ENCODE measurements around the gene SACM1L.

The SACM1L gene

DNA sequence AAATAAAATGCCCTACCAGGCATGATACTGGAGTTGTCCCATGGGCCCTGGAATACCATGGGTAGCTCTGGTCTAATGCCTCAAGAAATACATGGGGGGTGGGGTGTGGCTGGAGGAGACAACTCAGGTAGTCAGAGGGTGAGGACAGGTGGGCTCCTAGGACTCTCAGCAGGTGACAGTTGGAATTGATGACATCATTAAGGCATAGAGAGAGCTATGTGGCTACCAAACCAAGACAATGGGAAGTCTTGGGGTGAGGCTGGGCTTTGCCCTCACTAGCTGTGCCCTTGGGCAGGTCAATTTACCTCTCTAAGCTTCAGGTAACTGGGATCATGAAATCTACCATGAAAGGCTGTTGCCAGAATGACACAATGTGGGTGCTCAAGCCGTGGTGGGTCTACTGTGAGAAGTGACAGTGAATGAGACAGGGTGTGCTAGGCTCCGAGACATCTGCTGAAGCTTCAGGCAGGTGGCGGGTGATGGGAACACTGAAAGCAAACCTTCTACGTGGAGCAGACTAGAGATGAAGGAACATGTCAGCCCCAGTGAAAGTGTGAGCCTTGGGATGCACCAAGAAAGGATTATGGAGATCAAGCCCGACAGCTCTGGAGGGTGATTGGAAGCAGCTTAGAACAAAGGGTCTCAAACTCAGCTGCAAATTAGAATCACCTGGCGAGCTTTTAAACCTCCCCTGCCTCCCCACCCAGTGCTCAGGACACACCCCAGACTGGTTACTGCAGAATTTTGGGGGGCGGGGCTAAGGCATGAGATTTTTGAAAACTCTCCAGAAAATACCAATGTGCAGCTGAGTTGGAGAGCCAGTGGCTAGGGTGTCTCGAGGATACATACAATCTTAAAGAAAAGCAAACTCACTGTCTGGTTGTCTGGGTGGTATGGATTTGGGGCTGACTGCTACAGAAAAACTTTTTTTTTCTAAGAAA lies 85.7 kb downstream of the SACM1L start:
- no peaks in the 10 kb centered on the region for H3K36me3 Mint-ChIP-seq (ENCODE audit: low read depth)
- peaks cover 16% of the 10 kb centered on the region for H3K4me1 Mint-ChIP-seq (ENCODE audit: low read depth)
- H3K27ac Mint-ChIP-seq = no peak overlapping the region
- no peak overlapping the region for H3K4me3 Mint-ChIP-seq
- H3K27me3 Mint-ChIP-seq = peaks cover 9% of the 10 kb centered on the region
- H3K9me3 Mint-ChIP-seq = no peaks in the 10 kb centered on the region

DNA sequence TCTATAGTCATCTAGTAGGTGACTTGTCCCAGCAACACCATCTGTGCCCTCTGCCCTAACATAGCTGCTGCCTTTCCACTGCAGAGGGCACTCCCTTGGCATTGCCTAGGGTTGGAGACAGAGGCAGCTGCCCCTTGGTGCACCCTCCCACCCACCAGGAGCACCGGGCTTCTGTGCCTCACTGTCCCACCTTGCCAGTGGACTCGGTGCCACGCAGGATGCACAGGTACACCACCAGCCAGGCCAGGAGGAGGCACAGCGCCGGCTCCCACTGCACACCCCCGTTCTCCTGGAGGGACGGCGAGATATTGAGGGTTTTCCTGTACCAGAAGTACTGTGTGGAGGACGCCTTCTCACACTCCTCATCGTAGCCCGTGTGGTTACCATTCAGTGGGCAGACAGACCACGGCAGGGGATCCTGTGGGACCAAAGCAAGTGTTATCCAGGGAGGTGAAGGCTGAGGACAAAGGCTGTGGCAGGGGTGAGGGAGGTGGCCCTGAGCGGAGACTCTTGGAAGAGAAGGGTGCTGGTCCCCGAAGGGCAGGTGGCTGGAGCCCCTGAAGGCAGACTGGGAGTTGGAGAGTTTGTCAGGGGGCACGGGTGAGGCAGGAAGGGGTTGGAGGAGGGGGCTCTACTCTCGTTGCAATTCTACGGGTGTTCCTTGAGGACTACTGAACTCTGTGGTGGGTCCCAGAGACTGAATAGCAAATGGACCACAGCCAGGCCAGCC lies 86.5 kb downstream of the SACM1L start:
- Mint-ChIP-seq H3K36me3 (ENCODE audit: low read depth) (no peaks in the 10 kb centered on the region), H3K27me3 (peaks cover 9% of the 10 kb centered on the region), H3K4me1 (ENCODE audit: low read depth) (peaks cover 16% of the 10 kb centered on the region), H3K4me3 (no peak overlapping the region), H3K27ac (no peak overlapping the region), H3K9me3 (no peaks in the 10 kb centered on the region)

DNA sequence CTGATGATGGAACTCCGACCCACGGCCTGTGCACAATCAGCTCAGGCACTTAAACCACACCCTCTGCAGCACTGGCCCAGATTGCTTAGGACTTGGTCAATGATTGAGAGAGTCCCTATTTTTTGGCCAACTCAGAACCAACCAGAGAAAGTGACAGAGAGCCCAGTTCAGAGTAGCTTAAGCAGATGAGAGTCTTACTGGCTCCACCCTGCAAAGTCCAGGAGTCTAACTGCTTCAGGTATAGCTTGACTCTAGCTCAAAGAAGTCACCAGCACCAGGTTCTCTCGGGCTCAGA lies 87.1 kb downstream of the SACM1L start:
- H3K36me3 Mint-ChIP-seq (ENCODE audit: low read depth) = no peaks in the 10 kb centered on the region
- H3K4me3 Mint-ChIP-seq = no peak overlapping the region
- no peak overlapping the region for H3K27ac Mint-ChIP-seq
- peaks cover 6% of the 10 kb centered on the region for H3K27me3 Mint-ChIP-seq
- peaks cover 16% of the 10 kb centered on the region for H3K4me1 Mint-ChIP-seq (ENCODE audit: low read depth)
- H3K9me3 Mint-ChIP-seq = no peaks in the 10 kb centered on the region

DNA sequence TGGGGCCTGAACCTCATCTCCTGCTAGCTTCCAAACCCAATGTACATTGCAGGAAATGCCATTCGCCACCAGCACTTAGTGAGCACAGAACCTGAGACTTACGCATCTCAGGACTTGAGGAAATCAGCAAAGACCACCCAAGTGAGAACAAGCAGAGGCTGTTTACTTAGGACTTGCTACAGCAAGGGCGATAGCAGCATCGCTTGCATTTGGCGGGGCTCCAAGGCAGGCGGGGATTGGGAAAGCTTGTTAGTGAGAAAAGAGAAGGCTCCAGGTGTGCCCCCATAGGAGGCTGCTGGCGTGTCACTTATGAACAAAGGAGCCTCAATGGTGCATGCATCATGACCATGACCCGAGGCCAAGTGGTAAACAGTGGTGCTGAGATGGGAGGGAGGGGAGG lies 87.4 kb downstream of the SACM1L start:
- no peak overlapping the region for H3K4me3 Mint-ChIP-seq
- peaks cover 5% of the 10 kb centered on the region for H3K27me3 Mint-ChIP-seq
- no peak overlapping the region for H3K27ac Mint-ChIP-seq
- H3K4me1 Mint-ChIP-seq (ENCODE audit: low read depth) = peaks cover 15% of the 10 kb centered on the region
- no peaks in the 10 kb centered on the region for H3K9me3 Mint-ChIP-seq
- no peaks in the 10 kb centered on the region for H3K36me3 Mint-ChIP-seq (ENCODE audit: low read depth)

DNA sequence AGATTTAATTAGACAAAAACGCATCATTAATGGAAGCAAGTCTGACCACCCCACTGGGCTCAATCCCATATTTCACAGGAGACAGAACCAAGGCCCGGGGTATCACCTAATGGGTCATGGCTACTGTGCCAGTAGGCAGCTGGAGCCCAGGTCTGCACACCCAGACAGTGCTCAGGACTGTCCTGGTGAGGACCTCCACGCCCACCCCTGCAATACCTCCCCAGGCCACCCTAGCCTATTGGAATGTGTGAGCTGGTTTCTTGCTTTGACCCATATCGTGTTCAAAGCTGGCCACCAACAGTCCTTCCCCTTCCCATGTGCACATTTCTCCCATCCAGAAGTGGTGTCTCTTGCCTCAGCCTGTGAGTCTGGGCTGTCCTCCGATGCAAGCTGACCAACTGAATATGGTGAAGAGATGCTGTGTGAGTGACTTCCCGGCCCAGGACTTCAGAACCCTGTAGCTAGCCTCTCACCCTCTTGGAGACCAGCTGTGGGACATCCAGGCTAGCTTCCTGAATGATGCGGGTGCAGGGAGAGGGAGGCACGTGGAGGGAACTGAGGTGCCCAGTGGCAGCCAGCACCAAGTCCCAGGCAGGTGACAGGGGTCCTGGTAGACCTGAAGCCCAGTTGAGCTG lies 88.0 kb downstream of the SACM1L start:
- Mint-ChIP-seq H3K27ac (no peak overlapping the region), H3K4me1 (ENCODE audit: low read depth) (peaks cover 10% of the 10 kb centered on the region), H3K36me3 (ENCODE audit: low read depth) (no peaks in the 10 kb centered on the region), H3K4me3 (no peak overlapping the region), H3K27me3 (peaks cover 5% of the 10 kb centered on the region), H3K9me3 (no peaks in the 10 kb centered on the region)

DNA sequence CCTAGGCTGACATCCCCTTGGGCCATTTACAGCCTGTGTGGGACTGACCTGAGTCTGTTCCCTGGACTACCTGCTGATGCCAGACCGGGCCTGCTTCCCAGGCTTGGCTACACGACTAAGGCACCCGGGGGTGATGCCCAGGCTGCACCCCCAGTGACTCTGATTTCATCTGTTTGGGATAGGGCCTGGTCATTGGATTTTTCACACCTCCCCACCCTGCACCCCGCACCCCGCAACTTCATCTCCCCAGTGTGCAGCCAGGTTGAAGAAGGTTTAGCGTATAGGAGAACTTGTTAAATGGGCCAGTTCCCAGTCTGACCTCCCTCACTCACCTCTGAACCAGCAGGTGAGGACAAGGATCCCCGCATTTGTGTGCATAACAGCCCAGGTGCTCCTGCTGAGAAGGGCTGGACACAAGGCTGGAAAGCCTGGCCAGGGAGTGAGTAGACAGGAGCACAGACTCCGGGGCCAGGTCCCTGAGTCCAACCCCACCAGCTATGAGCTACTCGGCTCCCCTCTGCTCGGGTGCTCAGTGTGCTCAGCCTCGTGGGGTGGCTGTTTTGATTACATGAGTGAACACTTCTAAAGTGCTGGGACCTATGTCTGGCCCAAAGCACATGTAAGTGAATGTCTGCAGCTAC lies 88.7 kb downstream of the SACM1L start:
- Mint-ChIP-seq H3K36me3 (ENCODE audit: low read depth) (no peaks in the 10 kb centered on the region), H3K27me3 (peaks cover 5% of the 10 kb centered on the region), H3K27ac (no peak overlapping the region), H3K4me1 (ENCODE audit: low read depth) (peaks cover 4% of the 10 kb centered on the region), H3K9me3 (no peaks in the 10 kb centered on the region), H3K4me3 (no peak overlapping the region)

DNA sequence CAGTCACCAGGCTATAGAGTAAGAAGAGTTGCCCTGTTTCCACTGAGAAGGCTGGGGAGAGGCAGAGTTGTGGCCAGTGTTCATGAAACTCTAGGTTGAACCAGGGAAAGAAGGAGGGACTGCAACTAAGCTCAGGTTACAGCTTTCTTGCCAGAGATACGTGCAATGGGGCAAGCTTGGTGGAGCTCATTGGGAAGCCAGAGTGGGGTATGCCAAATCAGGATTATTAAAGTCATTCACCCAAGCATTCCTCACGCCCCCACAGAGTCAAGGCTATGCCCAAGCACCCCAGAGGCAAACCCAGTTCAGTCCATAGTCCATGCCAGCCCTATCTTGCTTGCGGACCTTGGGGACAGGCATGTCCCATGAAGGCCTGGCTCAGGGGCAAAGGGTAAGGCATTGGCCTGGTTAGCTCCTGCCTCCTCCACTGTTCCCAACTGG lies 89.6 kb downstream of the SACM1L start:
- Mint-ChIP-seq H3K4me1 (ENCODE audit: low read depth) (no peaks in the 10 kb centered on the region), H3K36me3 (ENCODE audit: low read depth) (no peaks in the 10 kb centered on the region), H3K9me3 (no peaks in the 10 kb centered on the region)

DNA sequence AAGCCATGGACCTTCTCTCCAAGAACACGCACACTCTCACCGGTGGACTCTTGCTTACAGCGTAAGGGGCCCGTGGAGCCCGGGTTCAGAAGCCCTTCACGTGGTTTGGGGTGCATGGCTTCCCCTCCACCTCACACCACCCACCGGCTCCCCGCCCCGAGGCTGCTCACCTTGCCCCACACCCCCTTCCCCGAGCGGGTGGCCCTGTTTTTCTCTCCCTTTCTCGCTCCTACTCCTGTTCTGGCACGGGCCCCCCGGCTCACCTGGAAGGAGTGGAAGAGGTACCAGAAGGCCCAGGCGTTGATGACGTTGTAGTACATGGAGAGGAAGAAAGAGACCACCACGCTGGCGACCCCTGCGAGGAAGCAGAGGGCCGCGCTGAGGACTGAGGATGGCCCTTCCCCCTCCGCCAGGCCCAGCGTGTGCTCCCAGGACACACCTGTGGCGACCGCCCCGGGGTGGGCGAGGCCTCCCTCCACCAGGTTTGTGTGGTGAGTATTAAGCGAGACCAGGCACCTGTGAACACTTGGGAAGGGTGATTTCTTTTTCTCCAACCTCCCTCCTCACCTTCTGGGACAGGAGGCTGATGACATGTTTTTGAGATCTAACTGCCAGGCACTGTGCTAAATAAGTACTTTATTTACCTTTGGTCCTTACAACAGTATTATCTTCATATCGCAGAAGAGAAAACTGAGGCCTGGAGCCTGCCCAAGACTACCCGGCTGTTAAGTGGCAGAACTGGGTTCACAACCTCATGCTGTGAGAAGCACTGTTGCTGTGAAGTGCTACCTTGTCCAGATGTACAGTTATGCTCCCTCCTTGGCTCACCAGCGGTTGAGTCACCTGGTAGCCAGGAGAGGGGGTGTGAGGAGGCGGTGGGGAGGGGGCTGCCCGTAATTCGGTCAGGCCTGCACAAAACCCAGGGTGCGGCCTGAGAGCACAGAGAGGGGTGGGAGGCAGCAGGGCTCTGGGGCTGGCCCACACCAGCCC lies 90.8 kb downstream of the SACM1L start:
- Mint-ChIP-seq H3K4me1 (ENCODE audit: low read depth) (no peaks in the 10 kb centered on the region), H3K9me3 (no peaks in the 10 kb centered on the region), H3K4me3 (no peak overlapping the region), H3K36me3 (ENCODE audit: low read depth) (no peaks in the 10 kb centered on the region), H3K27me3 (peaks cover under 1% of the 10 kb centered on the region), H3K27ac (no peak overlapping the region)

More for the DNA sequence above, 89.6 kb downstream of the SACM1L start:
- H3K27ac Mint-ChIP-seq = no peak overlapping the region
- no peak overlapping the region for H3K4me3 Mint-ChIP-seq
- peaks cover 5% of the 10 kb centered on the region for H3K27me3 Mint-ChIP-seq

DNA sequence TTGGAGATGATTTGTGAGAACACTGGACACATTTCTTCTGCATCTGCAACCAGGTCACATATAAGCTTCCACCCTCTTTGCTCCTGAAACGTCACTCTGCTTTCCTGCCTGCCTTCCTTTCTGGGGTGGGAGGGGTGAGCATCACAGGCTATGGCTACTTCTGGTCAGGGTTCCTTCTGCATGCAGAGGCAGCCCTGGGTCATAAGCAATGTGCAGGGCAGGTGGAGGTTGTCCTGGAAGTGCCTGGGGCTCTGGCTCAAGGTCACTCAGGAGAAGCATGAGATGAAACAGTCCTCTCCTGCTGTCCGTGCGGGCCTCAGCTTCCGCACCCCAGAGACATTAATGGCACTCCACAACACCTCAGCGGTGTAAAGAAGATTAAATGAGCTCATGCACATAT lies 92.1 kb downstream of the SACM1L start:
- no peaks in the 10 kb centered on the region for H3K4me1 Mint-ChIP-seq (ENCODE audit: low read depth)

DNA sequence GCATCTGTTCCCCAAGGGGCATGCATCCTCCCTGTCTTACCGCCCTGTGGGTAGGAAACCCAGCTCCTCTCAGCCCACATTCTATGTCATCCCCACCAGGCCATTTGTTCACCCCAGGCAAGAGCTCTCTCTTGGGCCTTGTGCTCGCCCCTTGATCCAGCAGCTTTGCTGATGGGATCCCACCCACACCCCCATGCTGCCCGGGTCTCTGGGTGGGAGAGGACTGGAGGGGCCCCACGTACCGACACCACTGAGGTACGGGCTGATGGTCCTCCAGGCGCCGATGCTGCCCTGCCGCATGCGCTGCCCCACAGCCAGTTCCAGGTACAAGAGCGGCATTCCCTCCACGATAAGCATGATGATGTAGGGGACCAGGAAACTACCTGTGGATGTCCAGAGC lies 92.6 kb downstream of the SACM1L start:
- no peaks in the 10 kb centered on the region for H3K36me3 Mint-ChIP-seq (ENCODE audit: low read depth)
- no peaks in the 10 kb centered on the region for H3K27me3 Mint-ChIP-seq
- H3K27ac Mint-ChIP-seq = no peak overlapping the region
- no peak overlapping the region for H3K4me3 Mint-ChIP-seq
- no peaks in the 10 kb centered on the region for H3K4me1 Mint-ChIP-seq (ENCODE audit: low read depth)
- H3K9me3 Mint-ChIP-seq = no peaks in the 10 kb centered on the region

More for the DNA sequence above, 92.1 kb downstream of the SACM1L start:
- Mint-ChIP-seq H3K4me3 (no peak overlapping the region), H3K27me3 (no peaks in the 10 kb centered on the region), H3K9me3 (no peaks in the 10 kb centered on the region), H3K36me3 (ENCODE audit: low read depth) (no peaks in the 10 kb centered on the region), H3K27ac (no peak overlapping the region)

DNA sequence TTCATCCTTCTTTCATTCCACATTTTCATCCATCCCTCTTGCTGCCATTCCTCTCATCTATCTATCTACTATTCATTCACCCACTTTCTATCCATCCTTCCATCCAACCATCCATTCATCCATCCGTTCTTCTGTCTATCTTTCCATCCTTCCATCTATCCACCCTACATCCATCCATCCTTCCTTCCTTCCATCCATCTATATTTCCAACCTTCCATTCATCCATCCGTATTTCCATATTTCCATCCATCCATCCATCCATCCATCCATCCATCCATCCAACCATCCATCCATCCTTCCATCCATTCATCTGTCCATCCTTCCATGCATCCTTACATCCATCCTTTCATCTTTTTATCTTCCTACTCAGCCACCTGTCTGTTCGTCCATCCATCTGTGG lies 93.2 kb downstream of the SACM1L start:
- Mint-ChIP-seq H3K9me3 (no peaks in the 10 kb centered on the region), H3K4me1 (ENCODE audit: low read depth) (no peaks in the 10 kb centered on the region), H3K4me3 (no peak overlapping the region), H3K36me3 (ENCODE audit: low read depth) (no peaks in the 10 kb centered on the region), H3K27me3 (peaks cover 3% of the 10 kb centered on the region), H3K27ac (no peak overlapping the region)

DNA sequence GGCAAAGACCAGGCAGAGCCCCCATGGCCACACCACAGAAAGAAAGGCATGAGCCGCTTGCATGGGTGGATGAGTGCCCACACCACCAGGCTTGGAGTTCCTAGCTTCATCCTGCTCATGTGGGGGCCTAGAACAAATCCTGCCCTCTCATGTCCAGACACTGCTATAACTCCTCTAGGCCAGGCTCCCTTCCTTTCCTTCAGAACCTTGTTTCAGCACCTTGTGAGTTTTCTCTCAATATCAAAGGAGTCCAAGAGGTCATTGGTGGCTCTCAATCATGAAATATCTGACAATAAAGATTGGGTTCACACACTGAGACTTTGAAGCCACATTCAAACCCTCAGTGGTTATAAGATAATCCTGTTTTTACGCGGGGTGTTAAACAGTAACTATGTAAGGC lies 94.5 kb downstream of the SACM1L start:
- H3K9me3 Mint-ChIP-seq = peaks cover under 1% of the 10 kb centered on the region
- no peak overlapping the region for H3K27ac Mint-ChIP-seq
- peaks cover 4% of the 10 kb centered on the region for H3K27me3 Mint-ChIP-seq
- no peak overlapping the region for H3K4me3 Mint-ChIP-seq
- H3K36me3 Mint-ChIP-seq (ENCODE audit: low read depth) = no peaks in the 10 kb centered on the region
- no peaks in the 10 kb centered on the region for H3K4me1 Mint-ChIP-seq (ENCODE audit: low read depth)

DNA sequence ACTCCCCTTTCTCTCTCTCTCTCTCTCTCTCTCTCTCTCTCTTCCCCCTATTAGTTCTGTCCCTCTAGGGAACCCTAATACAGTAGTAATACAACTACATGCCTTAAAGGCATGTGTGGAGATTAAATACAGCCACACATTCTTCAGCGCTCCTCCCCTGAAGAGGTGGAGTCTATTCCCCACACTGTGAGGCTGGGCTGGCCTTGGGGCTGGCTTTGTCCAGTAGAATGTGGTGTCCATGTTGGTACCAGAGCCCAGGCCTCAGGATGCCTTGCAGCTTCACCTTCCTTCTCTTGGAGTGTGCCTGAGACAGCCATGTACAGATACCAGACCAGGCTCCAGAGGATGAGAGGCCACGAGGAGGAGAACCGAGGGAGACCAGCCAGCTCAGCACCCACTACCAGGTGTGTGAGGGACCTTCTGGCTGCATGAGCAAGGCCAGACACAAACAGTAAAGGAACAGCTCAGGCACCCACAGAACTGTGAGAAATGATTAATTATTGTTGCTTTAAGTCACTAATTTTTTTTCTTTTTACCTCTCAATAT lies 96.5 kb downstream of the SACM1L start:
- peaks cover 8% of the 10 kb centered on the region for H3K36me3 Mint-ChIP-seq (ENCODE audit: low read depth)
- H3K27me3 Mint-ChIP-seq = peaks cover 8% of the 10 kb centered on the region
- no peak overlapping the region for H3K27ac Mint-ChIP-seq
- no peaks in the 10 kb centered on the region for H3K4me1 Mint-ChIP-seq (ENCODE audit: low read depth)
- H3K9me3 Mint-ChIP-seq = peaks cover 15% of the 10 kb centered on the region
- no peak overlapping the region for H3K4me3 Mint-ChIP-seq

Measured in stimulated activated naive CD8-positive, alpha-beta T cell treated with anti-CD3 and anti-CD28 coated beads, Interleukin-15, Interleukin-2, amounts not matched to agents 100 ng/mL and 50 ng/mL, for 24 hours (primary cell).